Retina (tissue), 1 donor: ENCODE results near the gene MED31.
"Not testable (repeated sequence)": the region's sequence is repeated elsewhere in the genome, so short reads cannot be mapped to it uniquely, and the experiment has no call there.

ENCODE experiments used
- DNase-seq: peaks from one replicate; pipeline ENCODE4 v3.0.0-alpha.2; 2016

The MED31 gene

DNA sequence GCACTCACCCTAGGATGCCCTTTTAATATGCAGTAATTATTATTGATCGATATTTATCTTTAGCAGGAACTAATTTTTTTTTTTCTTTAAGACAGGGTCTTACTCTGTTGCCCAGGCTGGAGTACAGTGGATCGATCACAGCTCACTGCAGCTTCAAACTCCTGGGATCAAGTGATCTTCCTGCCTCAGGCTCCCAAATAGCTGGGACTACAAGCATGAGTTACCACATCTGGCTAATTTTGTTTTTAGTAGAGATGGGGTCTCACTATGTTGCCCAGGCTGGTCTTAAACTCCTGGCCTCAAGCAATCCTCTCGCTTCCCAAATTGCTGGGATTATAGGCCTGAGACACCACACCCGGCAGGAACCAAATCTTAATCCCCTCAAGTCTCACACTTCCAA, 40.2 kb downstream of the MED31 start:
- DNase-seq, result no peak

GRCh38 chr17:6610011-6610410, 41.4 kb downstream of the MED31 start:
- no peak for DNase-seq

GRCh38 chr17:6608321-6608720, 43.1 kb downstream of the MED31 start:
- DNase-seq, result no peak

DNA sequence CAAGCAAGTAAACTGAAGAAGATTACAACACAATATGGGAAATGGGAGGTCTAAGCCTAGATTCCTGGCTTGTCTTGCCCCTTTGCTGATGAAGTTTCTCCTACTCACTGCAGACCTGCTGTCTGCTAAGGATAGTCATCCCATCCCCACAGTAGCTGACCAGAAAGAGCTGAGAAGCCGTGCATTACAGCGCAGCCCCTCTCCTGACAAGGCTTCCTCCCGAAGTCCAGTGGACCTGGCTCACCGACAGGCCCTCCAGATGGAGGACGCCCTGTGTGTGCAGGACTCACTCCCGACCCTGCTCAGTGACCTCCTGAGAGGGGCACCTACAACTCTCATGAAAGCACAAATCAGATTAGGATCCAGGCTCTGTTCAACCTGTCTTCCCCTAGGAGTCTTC, 46.3 kb downstream of the MED31 start:
- DNase-seq, result no peak

- no peak for DNase-seq
Measured at GRCh38 chr17:6603744-6604325, 47.6 kb downstream of the MED31 start.

DNA sequence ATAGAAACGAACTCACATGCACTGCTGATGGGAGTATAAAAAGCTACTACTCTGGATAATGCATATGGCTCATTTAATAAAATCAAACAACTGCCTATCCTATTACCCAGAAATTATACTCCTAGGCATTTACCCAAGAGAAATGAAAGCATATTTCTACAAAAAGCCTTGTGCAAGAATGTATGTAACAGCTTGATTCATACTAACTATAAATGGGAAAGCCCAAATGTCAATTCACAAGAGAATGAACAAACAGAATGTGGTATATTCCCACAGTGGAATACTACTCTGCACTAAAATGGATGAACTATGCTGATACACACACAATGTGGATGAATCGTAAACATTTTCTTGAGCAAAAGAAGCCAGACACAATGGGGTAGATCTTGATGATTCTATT, 49.3 kb downstream of the MED31 start:
- no peak for DNase-seq

DNA sequence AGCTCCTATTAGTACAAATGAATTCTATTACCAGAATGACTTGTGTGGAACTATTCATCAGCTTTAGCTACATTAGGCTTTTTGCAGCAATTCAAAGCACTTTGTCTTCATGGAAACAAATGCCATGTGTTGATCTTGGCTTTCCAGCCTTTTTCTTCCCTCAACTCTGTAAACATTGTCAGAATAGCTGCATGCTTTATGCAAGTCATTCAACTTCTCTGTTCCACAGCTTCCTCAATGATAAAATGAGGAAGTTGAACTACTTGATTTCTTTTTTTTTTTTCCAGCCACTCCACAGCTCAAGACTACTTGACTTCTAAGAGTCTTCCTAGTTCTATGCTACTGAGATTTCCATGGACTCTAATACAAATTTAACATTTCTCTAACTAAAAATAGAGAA, 52.0 kb downstream of the MED31 start:
- DNase-seq, result no peak

GRCh38 chr17:6597727-6598126, 53.7 kb downstream of the MED31 start:
- DNase-seq, result no peak

GRCh38 chr17:6596941-6597340, 54.5 kb downstream of the MED31 start:
- DNase-seq, result no peak

GRCh38 chr17:6596511-6596910, 54.9 kb downstream of the MED31 start:
- DNase-seq, result no peak

DNA sequence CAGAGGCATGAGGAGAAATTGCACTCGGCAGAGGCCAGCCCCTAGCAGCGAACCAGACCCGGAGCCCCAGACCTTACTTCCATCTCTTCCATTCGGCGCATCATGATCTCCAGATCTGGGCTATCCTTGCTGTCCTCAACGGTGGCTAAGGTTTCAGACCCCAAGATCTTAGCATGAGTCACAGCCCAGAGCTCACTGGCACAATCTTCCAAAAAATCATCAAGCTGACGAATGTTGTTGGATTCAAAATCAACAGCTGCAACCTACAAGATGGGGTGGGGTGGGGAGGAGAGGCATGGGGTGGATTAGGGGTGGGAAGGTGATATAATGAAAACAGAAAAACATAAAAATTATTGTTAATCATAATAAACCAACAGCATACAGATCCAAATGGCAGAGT, 55.3 kb downstream of the MED31 start:
- DNase-seq, result no peak

GRCh38 chr17:6593371-6593770, 58.0 kb downstream of the MED31 start:
- not testable (repeated sequence) for DNase-seq
